Measurements from ENCODE around the gene ASF1A.
A peak's percentile ranks its signal among the peaks of the same experiment; 100 is the strongest.

GRCh38 chr6:118893064-118893806, 717 bp upstream of the ASF1A start:
- TF ChIP-seq AFF4 (CRISPR knock-in tag; IDR thresholded peaks at IDR 0.05) (no peak), ZNF12 (CRISPR knock-in tag; IDR thresholded peaks at IDR 0.05) (no peak), NR2C2 (CRISPR knock-in tag; IDR thresholded peaks at IDR 0.05; ENCODE audit: borderline replicate concordance) (no peak), CEBPB (IDR thresholded peaks at IDR 0.05; ENCODE audit: borderline replicate concordance, low read depth, low read length) (0 out of 2 replicates have a peak, but pooled peaks have one; percentile 31)
